Measurements from ENCODE around the gene ID4. TPM values are rescaled to one million over a fixed set of nuclear protein-coding genes. Genes with fewer than 3 reads are reported as not detected.

ID4 gene
- total and polyA plus RNA-seq, 2 donors from 2014 or later = 17.9 to 60.4 TPM

DNA sequence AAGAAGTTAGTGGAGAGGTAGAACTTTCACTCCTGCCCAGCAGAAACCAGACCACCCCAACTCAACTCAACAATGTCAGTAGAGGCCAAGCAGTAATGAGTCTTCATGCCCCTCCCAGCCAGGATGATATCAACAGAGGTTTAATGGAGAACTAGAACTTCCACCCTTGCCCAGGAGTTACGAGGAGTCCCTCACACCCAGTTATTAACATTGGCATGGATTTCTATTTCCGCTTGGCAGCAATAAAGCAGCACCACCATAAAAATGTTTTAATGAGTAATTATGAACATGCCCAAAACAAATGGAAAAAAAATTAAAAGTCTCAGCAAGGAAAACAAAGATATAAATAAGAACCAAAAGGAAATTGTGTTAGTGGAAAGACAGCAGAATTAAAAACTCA lies 40.7 kb upstream of the ID4 start:
- Histone ChIP-seq H3K27ac (ENCODE audit: low read depth in 2 of 2, low read length in 2 of 2) (no peak overlapping the region), H3K27me3 (ENCODE audit: control insufficient read depth, insufficient read depth, low read length) (no peaks in the 10 kb centered on the region), H3K9me3 (ENCODE audit: control insufficient read depth in 2 of 3, insufficient read depth in 1 of 3, low read length in 3 of 3) (peaks cover 0 to 8% (median 0%) of the 10 kb centered on the region in 3 donors), H3K36me3 (ENCODE audit: control insufficient read depth in 2 of 3, insufficient read depth in 3 of 3, low read length in 3 of 3) (no peaks in the 10 kb centered on the region), H3K4me1 (ENCODE audit: control insufficient read depth in 2 of 3, insufficient read depth in 2 of 3, low read depth in 1 of 3, low read length in 3 of 3) (no peaks in the 10 kb centered on the region), H3K9ac (ENCODE audit: low read length in 3 of 3) (no peak overlapping the region), H3K4me3 (ENCODE audit: low read length in 3 of 3) (no peak overlapping the region)
- intact Hi-C loops (cut with DNase I) = no loop called here
- TF ChIP-seq, protein P1, sequence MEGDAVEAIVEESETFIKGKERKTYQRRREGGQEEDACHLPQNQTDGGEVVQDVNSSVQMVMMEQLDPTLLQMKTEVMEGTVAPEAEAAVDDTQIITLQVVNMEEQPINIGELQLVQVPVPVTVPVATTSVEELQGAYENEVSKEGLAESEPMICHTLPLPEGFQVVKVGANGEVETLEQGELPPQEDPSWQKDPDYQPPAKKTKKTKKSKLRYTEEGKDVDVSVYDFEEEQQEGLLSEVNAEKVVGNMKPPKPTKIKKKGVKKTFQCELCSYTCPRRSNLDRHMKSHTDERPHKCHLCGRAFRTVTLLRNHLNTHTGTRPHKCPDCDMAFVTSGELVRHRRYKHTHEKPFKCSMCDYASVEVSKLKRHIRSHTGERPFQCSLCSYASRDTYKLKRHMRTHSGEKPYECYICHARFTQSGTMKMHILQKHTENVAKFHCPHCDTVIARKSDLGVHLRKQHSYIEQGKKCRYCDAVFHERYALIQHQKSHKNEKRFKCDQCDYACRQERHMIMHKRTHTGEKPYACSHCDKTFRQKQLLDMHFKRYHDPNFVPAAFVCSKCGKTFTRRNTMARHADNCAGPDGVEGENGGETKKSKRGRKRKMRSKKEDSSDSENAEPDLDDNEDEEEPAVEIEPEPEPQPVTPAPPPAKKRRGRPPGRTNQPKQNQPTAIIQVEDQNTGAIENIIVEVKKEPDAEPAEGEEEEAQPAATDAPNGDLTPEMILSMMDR (IDR thresholded peaks at IDR 0.05; ENCODE audit: borderline replicate concordance, extremely low read depth, insufficient read depth) = no peak
- FAIRE-seq (no peak), DNase-seq (no peak)

GRCh38 chr6:19798362-19798761 lies 38.8 kb upstream of the ID4 start:
- Histone ChIP-seq H3K9me3 (ENCODE audit: control insufficient read depth in 2 of 3, insufficient read depth in 1 of 3, low read length in 3 of 3) (peaks cover 0 to 8% (median 0%) of the 10 kb centered on the region in 3 donors), H3K27ac (ENCODE audit: low read depth in 2 of 2, low read length in 2 of 2) (no peak overlapping the region), H3K4me3 (ENCODE audit: low read length in 3 of 3) (no peak overlapping the region), H3K4me1 (ENCODE audit: control insufficient read depth in 2 of 3, insufficient read depth in 2 of 3, low read depth in 1 of 3, low read length in 3 of 3) (no peaks in the 10 kb centered on the region), H3K27me3 (ENCODE audit: control insufficient read depth, insufficient read depth, low read length) (no peaks in the 10 kb centered on the region), H3K36me3 (ENCODE audit: control insufficient read depth in 2 of 3, insufficient read depth in 3 of 3, low read length in 3 of 3) (no peaks in the 10 kb centered on the region), H3K9ac (ENCODE audit: low read length in 3 of 3) (no peak overlapping the region)
- intact Hi-C loops (cut with DNase I) = no loop called here
- TF ChIP-seq, protein P1 (IDR thresholded peaks at IDR 0.05; ENCODE audit: borderline replicate concordance, extremely low read depth, insufficient read depth) = no peak
- DNase-seq (no peak), FAIRE-seq (no peak)

GRCh38 chr6:19802656-19803055 lies 34.5 kb upstream of the ID4 start:
- Histone ChIP-seq H3K27ac (ENCODE audit: low read depth in 2 of 2, low read length in 2 of 2) (no peak overlapping the region), H3K9ac (ENCODE audit: low read length in 3 of 3) (no peak overlapping the region), H3K4me1 (ENCODE audit: control insufficient read depth in 2 of 3, insufficient read depth in 2 of 3, low read depth in 1 of 3, low read length in 3 of 3) (peaks cover 0 to 2% (median 0%) of the 10 kb centered on the region in 3 donors), H3K36me3 (ENCODE audit: control insufficient read depth in 2 of 3, insufficient read depth in 3 of 3, low read length in 3 of 3) (no peaks in the 10 kb centered on the region), H3K9me3 (ENCODE audit: control insufficient read depth in 2 of 3, insufficient read depth in 1 of 3, low read length in 3 of 3) (no peaks in the 10 kb centered on the region), H3K4me3 (ENCODE audit: low read length in 3 of 3) (no peak overlapping the region), H3K27me3 (ENCODE audit: control insufficient read depth, insufficient read depth, low read length) (no peaks in the 10 kb centered on the region)
- intact Hi-C loops (cut with DNase I) = no loop called here
- TF ChIP-seq, protein P1 (IDR thresholded peaks at IDR 0.05; ENCODE audit: borderline replicate concordance, extremely low read depth, insufficient read depth) = no peak
- FAIRE-seq (no peak), DNase-seq (no peak)
